Activated naive CD8-positive, alpha-beta T cell (primary cell): ENCODE measurements around the gene SLC41A1.

ENCODE experiments used
- H3K27ac Mint-ChIP-seq: one replicate; pipeline ENCODE4 v1.8.0; 2021; ENCODE audit warnings: mixed read lengths
- H3K27me3 Mint-ChIP-seq: one replicate; pipeline ENCODE4 v1.8.0; 2021; ENCODE audit warnings: mixed read lengths
- H3K36me3 Mint-ChIP-seq: one replicate; pipeline ENCODE4 v1.8.0; 2021; ENCODE audit warnings: mixed read lengths
- H3K4me1 Mint-ChIP-seq: one replicate; pipeline ENCODE4 v1.8.0; 2021; ENCODE audit warnings: low read depth, mixed read lengths
- H3K4me3 Mint-ChIP-seq: one replicate; pipeline ENCODE4 v1.8.0; 2021; ENCODE audit warnings: mild to moderate bottlenecking, mixed read lengths
- H3K9me3 Mint-ChIP-seq: one replicate; pipeline ENCODE4 v1.8.0; 2021; ENCODE audit warnings: low read depth, mixed read lengths

SLC41A1 gene

GRCh38 chr1:205741681-205742080 lies 71.3 kb downstream of the SLC41A1 start:
- Mint-ChIP-seq H3K9me3 (no peaks in the 10 kb centered on the region), H3K27me3 (no peaks in the 10 kb centered on the region), H3K36me3 (peaks cover 4% of the 10 kb centered on the region), H3K4me1 (peaks cover 51% of the 10 kb centered on the region), H3K27ac (peak overlapping the region; percentile 46), H3K4me3 (no peak overlapping the region)

- H3K4me3 Mint-ChIP-seq, result no peak overlapping the region
- no peaks in the 10 kb centered on the region for H3K9me3 Mint-ChIP-seq
- H3K4me1 Mint-ChIP-seq, result peaks cover 48% of the 10 kb centered on the region
- peak overlapping the region; percentile 61 for H3K27ac Mint-ChIP-seq
- peaks cover 8% of the 10 kb centered on the region for H3K36me3 Mint-ChIP-seq
- no peaks in the 10 kb centered on the region for H3K27me3 Mint-ChIP-seq
Observed at GRCh38 chr1:205739348-205740160, 73.4 kb downstream of the SLC41A1 start.
